GM23338 (cell line): Measurements from ENCODE around the gene FHAD1. TPM values are rescaled to one million over a fixed set of nuclear protein-coding genes. Genes with fewer than 3 reads are reported as not detected.

Experiments
- ATAC-seq: fragments of 200-7000 bp; cut with Tn5 transposase; 3 replicates; pipeline ENCODE4 v1.9.1; 2020
- DNase-seq: peaks from one replicate; pipeline ENCODE4 v3.0.0-alpha.2; 2015; ENCODE audit warnings: low spot score
- H2AFZ ChIP-seq: fragments of 200-600 bp; sonication (generic); 2 replicates; pipeline ENCODE4 v1.8.0; 2016; ENCODE audit warnings: antibody characterized with exemption, mild to moderate bottlenecking, moderate library complexity
- H3F3A ChIP-seq: fragments of 200-600 bp; sonication (generic); replicated peaks from 2 replicates; pipeline ENCODE4 v1.8.0; 2017; ENCODE audit warnings: antibody characterized with exemption, mixed run types, low read depth
- H3K27ac ChIP-seq: fragments of 200-600 bp; sonication (generic); 2 replicates; pipeline ENCODE4 v1.6.1; 2016; ENCODE audit warnings: low read depth
- H3K27me3 ChIP-seq: fragments of 200-600 bp; sonication (generic); 2 replicates; pipeline ENCODE4 v1.8.0; 2016; ENCODE audit warnings: mild to moderate bottlenecking, mixed run types, moderate library complexity; ENCODE audit not compliant: insufficient read depth
- H3K36me3 ChIP-seq: fragments of 200-600 bp; sonication (generic); 2 replicates; pipeline ENCODE4 v1.8.0; 2016; ENCODE audit warnings: mild to moderate bottlenecking; ENCODE audit not compliant: insufficient read depth
- H3K4me1 ChIP-seq: fragments of 200-600 bp; sonication (generic); 2 replicates; pipeline ENCODE4 v1.8.0; 2016; ENCODE audit warnings: mild to moderate bottlenecking, moderate library complexity; ENCODE audit not compliant: insufficient read depth
- H3K4me2 ChIP-seq: fragments of 200-600 bp; sonication (generic); 2 replicates; pipeline ENCODE4 v1.7.1; 2017; ENCODE audit warnings: mixed run types
- H3K4me3 ChIP-seq: fragments of 200-600 bp; sonication (generic); 2 replicates; pipeline ENCODE4 v1.6.1; 2016; ENCODE audit warnings: mixed run types
- H3K79me2 ChIP-seq: fragments of 200-600 bp; sonication (generic); replicated peaks from 2 replicates; pipeline ENCODE4 v1.8.0; 2017; ENCODE audit warnings: mild to moderate bottlenecking; ENCODE audit not compliant: insufficient read depth
- H3K9me2 ChIP-seq: fragments of 200-600 bp; sonication (generic); 2 replicates; pipeline ENCODE4 v1.8.0; 2017; ENCODE audit not compliant: insufficient read depth
- H4K20me1 ChIP-seq: fragments of 200-600 bp; sonication (generic); replicated peaks from 2 replicates; pipeline ENCODE4 v1.8.0; 2017; ENCODE audit warnings: mild to moderate bottlenecking; ENCODE audit not compliant: insufficient read depth
- H3K27ac Mint-ChIP-seq: 2 replicates; pipeline ENCODE4 v1.8.0; 2020; ENCODE audit warnings: inconsistent platforms, mild to moderate bottlenecking, moderate library complexity, mixed read lengths
- H3K27me3 Mint-ChIP-seq: 3 replicates; pipeline ENCODE4 v1.8.0; 2022; ENCODE audit warnings: low read depth, mild to moderate bottlenecking, moderate library complexity, mixed read lengths, inconsistent platforms; ENCODE audit not compliant: insufficient read depth, poor library complexity
- H3K36me3 Mint-ChIP-seq: 3 replicates; pipeline ENCODE4 v1.8.0; 2021; ENCODE audit warnings: low read depth, mild to moderate bottlenecking, inconsistent platforms, moderate library complexity, mixed read lengths
- H3K4me1 Mint-ChIP-seq: 3 replicates; pipeline ENCODE4 v1.8.0; 2020; ENCODE audit warnings: mild to moderate bottlenecking, inconsistent platforms, mixed read lengths
- H3K4me3 Mint-ChIP-seq: 3 replicates; pipeline ENCODE4 v1.8.0; 2021; ENCODE audit warnings: moderate library complexity, mild to moderate bottlenecking, inconsistent platforms, mixed read lengths
- H3K9me3 Mint-ChIP-seq: 3 replicates; pipeline ENCODE4 v1.8.0; 2020; ENCODE audit warnings: moderate library complexity, mild to moderate bottlenecking, inconsistent platforms, mixed read lengths
- EZH2 ChIP-seq: fragments of 200-600 bp; sonication (generic); IDR thresholded peaks from one replicate; pipeline ENCODE4 v1.8.0; 2017; ENCODE audit warnings: antibody characterized with exemption, mild to moderate bottlenecking, low read depth; ENCODE audit not compliant: unreplicated experiment
- EZH2phosphoT487 ChIP-seq: fragments of 200-600 bp; sonication (generic); IDR thresholded peaks from one replicate; pipeline ENCODE4 v1.8.1; 2018; ENCODE audit warnings: antibody characterized with exemption; ENCODE audit not compliant: unreplicated experiment
- JUNB ChIP-seq: IDR thresholded peaks from one replicate; pipeline ENCODE4 v1.6.1; 2016; ENCODE audit warnings: antibody characterized with exemption; ENCODE audit not compliant: unreplicated experiment
- NANOG ChIP-seq: IDR thresholded peaks from 2 replicates; pipeline ENCODE4 v1.6.1; 2016; ENCODE audit warnings: antibody characterized with exemption, borderline replicate concordance
- POLR2AphosphoS5 ChIP-seq: IDR thresholded peaks from 2 replicates; pipeline ENCODE4 v1.6.1; 2016; ENCODE audit warnings: antibody characterized with exemption, low read depth
- STAT1 ChIP-seq: IDR thresholded peaks from one replicate; pipeline ENCODE4 v1.6.1; 2016; ENCODE audit warnings: antibody characterized with exemption; ENCODE audit not compliant: unreplicated experiment
- ZNF114 ChIP-seq: fragments of 250-450 bp; sonication (Bioruptor Pico); IDR thresholded peaks from 2 replicates; pipeline ENCODE4 v1.5.0; 2020; ENCODE audit warnings: mild to moderate bottlenecking, moderate library complexity
- ZNF331 ChIP-seq: fragments of 250-450 bp; sonication (Bioruptor Pico); IDR thresholded peaks from 2 replicates; pipeline ENCODE4 v1.5.0; 2020; ENCODE audit warnings: low read depth, mild to moderate bottlenecking, moderate library complexity
- polyA plus RNA-seq: library from polyadenylated mRNA; unstranded; fragments of >200 nt; fragmentation: Nextera tagmentation; extraction: Ambion mirVana; gene quantifications from 2 replicates; pipeline ENCODE4 v1.2.1, GENCODE V29; 2016
- total RNA-seq: library from RNA; depleted of rRNA; stranded (reverse); fragments of >200 nt; shearing (Covaris generic); gene quantifications from 2 replicates; pipeline ENCODE4 v1.2.3, GENCODE V29; 2014
- TF ChIP-seq, protein P1 (sequence below): fragments of 250-450 bp; sonication (Bioruptor Pico); IDR thresholded peaks from 2 replicates; pipeline ENCODE4 v1.5.0; 2020; ENCODE audit warnings: mild to moderate bottlenecking, moderate library complexity
- TF ChIP-seq, protein P2 (sequence below), 2 experiments: fragments of 200-600 bp in 1 of 2; sonication (generic) in 1 of 2; conservative IDR thresholded peaks; 2 replicates each; pipeline versions ENCODE4 v1.5.1 to v1.6.1; 2016 to 2017; ENCODE audit warnings: antibody characterized with exemption in 2 of 2, low read depth in 2 of 2, mild to moderate bottlenecking in 2 of 2, moderate library complexity in 1 of 2

Gene FHAD1
- total and polyA plus RNA-seq, 2 experiments from 2014 or later: 1.8 to 3.3 TPM

DNA sequence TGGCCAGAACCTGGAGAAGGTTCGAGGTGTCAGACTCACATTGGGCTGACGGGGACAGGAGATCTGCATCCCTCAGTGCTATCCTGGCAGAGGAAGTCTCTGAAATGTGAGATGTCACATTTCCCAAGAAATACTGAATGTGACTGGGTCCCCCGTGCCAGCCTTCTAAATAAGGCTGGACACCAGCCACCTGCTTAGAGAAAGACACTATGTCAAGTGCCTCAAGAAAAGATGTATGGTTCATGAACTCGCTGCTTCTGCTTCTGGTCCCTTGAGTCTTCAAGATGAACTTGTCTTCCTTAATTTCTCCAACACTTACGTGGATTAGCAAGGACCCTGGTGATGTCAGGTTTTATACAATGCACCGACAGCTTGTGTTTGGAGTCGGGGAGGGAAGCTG, 42.1 kb upstream of the FHAD1 start:
- H3K36me3 Mint-ChIP-seq: no peaks in the 10 kb centered on the region
- peaks cover 66% of the 10 kb centered on the region for H3K4me1 Mint-ChIP-seq
- Histone ChIP-seq H3K4me3 (no peak overlapping the region), H3K4me1 (peaks cover 29% of the 10 kb centered on the region), H3K4me2 (no peak overlapping the region; the same call in 1 of the 2 replicates), H3K27ac (no peak overlapping the region), H3F3A (peaks cover 8% of the 10 kb centered on the region), H3K79me2 (no peaks in the 10 kb centered on the region; the same call in 1 of the 2 replicates), H3K27me3 (no peaks in the 10 kb centered on the region), H3K36me3 (no peaks in the 10 kb centered on the region), H4K20me1 (no peaks in the 10 kb centered on the region), H2AFZ (no peak overlapping the region), H3K9me2 (no peaks in the 10 kb centered on the region)
- DNase-seq (no peak), ATAC-seq (no peak)
- H3K9me3 Mint-ChIP-seq: no peaks in the 10 kb centered on the region
- H3K4me3 Mint-ChIP-seq: no peak overlapping the region
- peak overlapping the region; percentile 33; the same call in 1 of the 2 replicates for H3K27ac Mint-ChIP-seq
- TF ChIP-seq EZH2 (no peak), EZH2phosphoT487 (no peak), POLR2AphosphoS5 (no peak), JUNB (no peak), NANOG (no peak), ZNF114 (CRISPR knock-in tag) (no peak), STAT1 (no peak), ZNF331 (CRISPR knock-in tag) (no peak)
- TF ChIP-seq, protein P1, sequence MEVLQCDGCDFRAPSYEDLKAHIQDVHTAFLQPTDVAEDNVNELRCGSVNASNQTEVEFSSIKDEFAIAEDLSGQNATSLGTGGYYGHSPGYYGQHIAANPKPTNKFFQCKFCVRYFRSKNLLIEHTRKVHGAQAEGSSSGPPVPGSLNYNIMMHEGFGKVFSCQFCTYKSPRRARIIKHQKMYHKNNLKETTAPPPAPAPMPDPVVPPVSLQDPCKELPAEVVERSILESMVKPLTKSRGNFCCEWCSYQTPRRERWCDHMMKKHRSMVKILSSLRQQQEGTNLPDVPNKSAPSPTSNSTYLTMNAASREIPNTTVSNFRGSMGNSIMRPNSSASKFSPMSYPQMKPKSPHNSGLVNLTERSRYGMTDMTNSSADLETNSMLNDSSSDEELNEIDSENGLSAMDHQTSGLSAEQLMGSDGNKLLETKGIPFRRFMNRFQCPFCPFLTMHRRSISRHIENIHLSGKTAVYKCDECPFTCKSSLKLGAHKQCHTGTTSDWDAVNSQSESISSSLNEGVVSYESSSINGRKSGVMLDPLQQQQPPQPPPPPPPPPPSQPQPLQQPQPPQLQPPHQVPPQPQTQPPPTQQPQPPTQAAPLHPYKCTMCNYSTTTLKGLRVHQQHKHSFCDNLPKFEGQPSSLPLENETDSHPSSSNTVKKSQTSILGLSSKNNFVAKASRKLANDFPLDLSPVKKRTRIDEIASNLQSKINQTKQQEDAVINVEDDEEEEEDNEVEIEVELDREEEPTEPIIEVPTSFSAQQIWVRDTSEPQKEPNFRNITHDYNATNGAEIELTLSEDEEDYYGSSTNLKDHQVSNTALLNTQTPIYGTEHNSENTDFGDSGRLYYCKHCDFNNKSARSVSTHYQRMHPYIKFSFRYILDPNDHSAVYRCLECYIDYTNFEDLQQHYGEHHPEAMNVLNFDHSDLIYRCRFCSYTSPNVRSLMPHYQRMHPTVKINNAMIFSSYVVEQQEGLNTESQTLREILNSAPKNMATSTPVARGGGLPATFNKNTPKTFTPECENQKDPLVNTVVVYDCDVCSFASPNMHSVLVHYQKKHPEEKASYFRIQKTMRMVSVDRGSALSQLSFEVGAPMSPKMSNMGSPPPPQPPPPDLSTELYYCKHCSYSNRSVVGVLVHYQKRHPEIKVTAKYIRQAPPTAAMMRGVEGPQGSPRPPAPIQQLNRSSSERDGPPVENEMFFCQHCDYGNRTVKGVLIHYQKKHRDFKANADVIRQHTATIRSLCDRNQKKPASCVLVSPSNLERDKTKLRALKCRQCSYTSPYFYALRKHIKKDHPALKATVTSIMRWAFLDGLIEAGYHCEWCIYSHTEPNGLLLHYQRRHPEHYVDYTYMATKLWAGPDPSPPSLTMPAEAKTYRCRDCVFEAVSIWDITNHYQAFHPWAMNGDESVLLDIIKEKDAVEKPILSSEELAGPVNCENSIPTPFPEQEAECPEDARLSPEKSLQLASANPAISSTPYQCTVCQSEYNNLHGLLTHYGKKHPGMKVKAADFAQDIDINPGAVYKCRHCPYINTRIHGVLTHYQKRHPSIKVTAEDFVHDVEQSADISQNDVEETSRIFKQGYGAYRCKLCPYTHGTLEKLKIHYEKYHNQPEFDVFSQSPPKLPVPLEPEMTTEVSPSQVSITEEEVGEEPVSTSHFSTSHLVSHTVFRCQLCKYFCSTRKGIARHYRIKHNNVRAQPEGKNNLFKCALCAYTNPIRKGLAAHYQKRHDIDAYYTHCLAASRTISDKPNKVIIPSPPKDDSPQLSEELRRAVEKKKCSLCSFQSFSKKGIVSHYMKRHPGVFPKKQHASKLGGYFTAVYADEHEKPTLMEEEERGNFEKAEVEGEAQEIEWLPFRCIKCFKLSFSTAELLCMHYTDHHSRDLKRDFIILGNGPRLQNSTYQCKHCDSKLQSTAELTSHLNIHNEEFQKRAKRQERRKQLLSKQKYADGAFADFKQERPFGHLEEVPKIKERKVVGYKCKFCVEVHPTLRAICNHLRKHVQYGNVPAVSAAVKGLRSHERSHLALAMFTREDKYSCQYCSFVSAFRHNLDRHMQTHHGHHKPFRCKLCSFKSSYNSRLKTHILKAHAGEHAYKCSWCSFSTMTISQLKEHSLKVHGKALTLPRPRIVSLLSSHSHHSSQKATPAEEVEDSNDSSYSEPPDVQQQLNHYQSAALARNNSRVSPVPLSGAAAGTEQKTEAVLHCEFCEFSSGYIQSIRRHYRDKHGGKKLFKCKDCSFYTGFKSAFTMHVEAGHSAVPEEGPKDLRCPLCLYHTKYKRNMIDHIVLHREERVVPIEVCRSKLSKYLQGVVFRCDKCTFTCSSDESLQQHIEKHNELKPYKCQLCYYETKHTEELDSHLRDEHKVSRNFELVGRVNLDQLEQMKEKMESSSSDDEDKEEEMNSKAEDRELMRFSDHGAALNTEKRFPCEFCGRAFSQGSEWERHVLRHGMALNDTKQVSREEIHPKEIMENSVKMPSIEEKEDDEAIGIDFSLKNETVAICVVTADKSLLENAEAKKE: no peak
- TF ChIP-seq, protein P2, sequence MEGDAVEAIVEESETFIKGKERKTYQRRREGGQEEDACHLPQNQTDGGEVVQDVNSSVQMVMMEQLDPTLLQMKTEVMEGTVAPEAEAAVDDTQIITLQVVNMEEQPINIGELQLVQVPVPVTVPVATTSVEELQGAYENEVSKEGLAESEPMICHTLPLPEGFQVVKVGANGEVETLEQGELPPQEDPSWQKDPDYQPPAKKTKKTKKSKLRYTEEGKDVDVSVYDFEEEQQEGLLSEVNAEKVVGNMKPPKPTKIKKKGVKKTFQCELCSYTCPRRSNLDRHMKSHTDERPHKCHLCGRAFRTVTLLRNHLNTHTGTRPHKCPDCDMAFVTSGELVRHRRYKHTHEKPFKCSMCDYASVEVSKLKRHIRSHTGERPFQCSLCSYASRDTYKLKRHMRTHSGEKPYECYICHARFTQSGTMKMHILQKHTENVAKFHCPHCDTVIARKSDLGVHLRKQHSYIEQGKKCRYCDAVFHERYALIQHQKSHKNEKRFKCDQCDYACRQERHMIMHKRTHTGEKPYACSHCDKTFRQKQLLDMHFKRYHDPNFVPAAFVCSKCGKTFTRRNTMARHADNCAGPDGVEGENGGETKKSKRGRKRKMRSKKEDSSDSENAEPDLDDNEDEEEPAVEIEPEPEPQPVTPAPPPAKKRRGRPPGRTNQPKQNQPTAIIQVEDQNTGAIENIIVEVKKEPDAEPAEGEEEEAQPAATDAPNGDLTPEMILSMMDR (conservative IDR thresholded peaks at IDR 0.05; ENCODE audit: low read depth in 2 of 2): no peak
- peaks cover 11% of the 10 kb centered on the region for H3K27me3 Mint-ChIP-seq
